A549 (cell line): ENCODE results near the gene NFATC4.

Source experiments
- FOSL2 ChIP-seq, 2 experiments: fragments of 450-650 bp in 1 of 2; fragments of >200 bp in 1 of 2; sonication (Bioruptor Twin) in 1 of 2; formaldehyde crosslinking; IDR thresholded peaks; 2 replicates each; pipeline versions ENCODE4 v1.5.0 to v1.6.1; 2016 to 2020; ENCODE audit warnings: mild to moderate bottlenecking in 1 of 2, moderate library complexity in 1 of 2
- MAX ChIP-seq: IDR thresholded peaks from 2 replicates; pipeline ENCODE4 v1.6.1; 2012
- NPAS2 ChIP-seq: fragments of 250-450 bp; sonication (Bioruptor Pico); IDR thresholded peaks from 2 replicates; pipeline ENCODE4 v1.8.0; 2022; ENCODE audit warnings: mild to moderate bottlenecking, moderate library complexity, borderline replicate concordance
- PHF8 ChIP-seq: fragments of 200-600 bp; sonication (generic); IDR thresholded peaks from 2 replicates; pipeline ENCODE4 v1.6.1; 2016; ENCODE audit warnings: low read depth, mild to moderate bottlenecking, antibody characterized with exemption, moderate library complexity, borderline replicate concordance
- POLR2A ChIP-seq: IDR thresholded peaks from 2 replicates; pipeline ENCODE4 v1.6.1; 2012; ENCODE audit warnings: mild to moderate bottlenecking, low read length
- ZC3H11A ChIP-seq: fragments of 450-650 bp; IDR thresholded peaks from 2 replicates; pipeline ENCODE4 v1.6.1; 2014; ENCODE audit warnings: antibody characterized with exemption, mild to moderate bottlenecking

GRCh38 chr14:24331731-24332267, 36.2 kb upstream of the NFATC4 start:
- TF ChIP-seq FOSL2 (IDR thresholded peaks at IDR 0.05) (no peak), FOSL2 (CRISPR knock-in tag; IDR thresholded peaks at IDR 0.05) (no peak), MAX (no peak), ZC3H11A (no peak), POLR2A (no peak), PHF8 (no peak), NPAS2 (CRISPR knock-in tag) (no peak)
